Germinal center (tissue), 1 donor: ENCODE data around the gene GAB3.
"Not testable (repeated sequence)": the region's sequence is repeated elsewhere in the genome, so short reads cannot be mapped to it uniquely, and the experiment has no call there.

Experiments used
- DNase-seq: peaks from one replicate; pipeline ENCODE4 v3.0.0; 2012; ENCODE audit warnings: mixed read lengths, low spot score

Gene GAB3

GRCh38 chrX:154724993-154725756 lies 25.7 kb downstream of the GAB3 start:
- DNase-seq, result no peak

- no peak for DNase-seq
Measured at GRCh38 chrX:154721155-154721554, 29.7 kb downstream of the GAB3 start.

DNA sequence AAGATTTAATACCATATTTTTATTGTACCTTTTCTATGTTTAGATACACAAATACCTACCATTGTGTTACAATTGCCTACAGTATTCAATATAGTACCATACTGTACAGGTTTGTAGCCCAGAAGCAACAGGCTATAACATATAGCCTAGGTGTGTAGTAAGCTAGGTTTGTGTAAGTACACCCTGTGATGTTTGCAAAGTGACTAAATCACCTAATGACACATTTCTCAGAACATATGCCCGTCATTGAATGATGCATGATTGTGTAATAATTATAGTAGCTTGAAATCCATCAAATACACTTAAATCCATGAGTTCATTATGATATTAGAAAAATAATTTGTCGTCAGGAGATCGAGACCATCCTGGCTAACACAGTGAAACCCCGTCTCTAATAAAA lies 30.8 kb downstream of the GAB3 start:
- no peak for DNase-seq

DNA sequence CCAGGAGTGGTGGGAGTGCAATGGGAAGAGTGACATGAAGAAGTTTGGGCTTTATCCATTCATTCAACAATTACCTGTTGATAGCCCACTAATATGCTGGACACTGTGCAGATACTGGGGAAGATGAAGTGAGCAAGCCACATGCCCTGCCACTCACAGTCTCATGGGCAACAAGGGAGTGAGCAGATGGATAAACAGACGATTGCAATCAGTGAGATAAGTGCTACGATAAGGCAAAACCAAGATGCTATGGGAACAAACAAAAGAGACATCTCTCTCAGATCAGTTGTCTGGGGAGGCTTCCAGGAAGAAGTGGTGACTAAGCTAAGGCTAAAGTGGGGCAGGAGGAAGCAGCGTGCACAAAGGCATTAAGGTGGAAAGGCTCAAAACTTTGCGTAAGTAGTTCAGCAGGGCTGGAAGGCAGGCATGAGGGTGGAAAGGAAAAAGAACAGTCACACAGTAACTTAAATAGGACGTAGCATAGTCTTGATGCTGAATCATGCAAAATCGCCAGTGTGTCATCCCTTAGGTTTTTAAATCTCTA lies 31.7 kb downstream of the GAB3 start:
- no peak for DNase-seq

- peak; percentile 13 for DNase-seq
Measured at GRCh38 chrX:154718616-154719015, 32.3 kb downstream of the GAB3 start.

- no peak for DNase-seq
Measured at GRCh38 chrX:154717824-154718223, 33.1 kb downstream of the GAB3 start.

DNA sequence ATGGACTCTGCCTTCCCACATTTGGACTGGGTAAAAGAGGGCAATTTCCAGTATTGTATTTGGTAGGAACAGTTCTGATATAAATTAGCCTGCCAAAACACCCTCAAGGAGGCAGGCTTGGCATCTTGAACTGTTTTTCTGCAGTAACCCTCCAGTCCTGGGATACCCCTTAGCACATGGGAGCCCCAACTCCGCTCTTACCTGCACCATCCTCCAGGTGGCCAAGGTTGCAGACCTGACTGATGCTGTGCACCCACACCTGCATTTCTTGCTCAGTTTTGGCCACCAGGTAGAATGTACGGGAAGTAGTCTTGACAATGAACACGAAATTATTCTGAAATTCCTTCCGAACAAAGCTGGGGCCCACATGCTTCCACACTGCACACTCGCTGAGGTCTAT lies 35.1 kb downstream of the GAB3 start:
- DNase-seq, result no peak

- peak; percentile 51 for DNase-seq
Measured at GRCh38 chrX:154714925-154715324, 36.0 kb downstream of the GAB3 start.

GRCh38 chrX:154712781-154713740 lies 37.8 kb downstream of the GAB3 start:
- no peak for DNase-seq

DNA sequence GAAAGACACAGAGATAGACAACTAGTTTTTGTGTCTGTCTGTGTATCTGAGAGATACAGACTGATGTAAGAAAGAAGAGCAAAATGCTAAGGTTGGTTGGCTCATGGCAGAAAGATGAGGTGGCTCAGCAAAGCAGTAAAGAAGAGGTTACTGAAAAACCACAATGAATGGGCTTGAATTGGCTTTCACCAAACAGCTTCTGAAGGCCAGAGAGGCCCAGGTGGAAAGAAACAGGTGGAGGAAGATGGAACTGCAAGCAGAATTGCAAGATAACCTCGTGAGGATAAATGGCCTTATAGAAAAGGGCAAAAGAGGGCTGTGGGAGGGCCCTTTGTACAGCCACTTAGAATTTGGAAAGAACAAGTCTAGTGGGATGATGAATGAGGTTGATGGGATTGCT lies 39.6 kb downstream of the GAB3 start:
- no peak for DNase-seq

DNA sequence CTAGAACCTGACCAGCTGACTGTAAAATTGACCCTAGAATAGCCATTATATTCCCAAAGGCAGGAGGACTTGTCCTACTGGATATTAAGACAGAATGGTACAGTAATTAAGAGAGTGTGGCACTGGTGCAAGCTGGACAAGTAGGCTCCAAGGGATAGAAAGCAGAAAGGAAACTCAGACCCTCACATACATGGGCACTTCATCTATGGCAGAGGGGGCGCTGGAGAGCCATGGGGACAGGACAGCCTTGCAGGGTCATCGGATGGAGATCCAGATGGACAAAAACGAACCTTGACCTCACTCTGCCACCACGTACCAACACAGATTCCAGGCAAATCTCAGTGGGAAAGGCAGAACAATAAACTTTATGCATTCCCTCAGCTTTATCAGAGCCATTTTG lies 40.6 kb downstream of the GAB3 start:
- DNase-seq, result no peak

GRCh38 chrX:154698630-154699248 lies 52.1 kb downstream of the GAB3 start:
- no peak for DNase-seq

DNA sequence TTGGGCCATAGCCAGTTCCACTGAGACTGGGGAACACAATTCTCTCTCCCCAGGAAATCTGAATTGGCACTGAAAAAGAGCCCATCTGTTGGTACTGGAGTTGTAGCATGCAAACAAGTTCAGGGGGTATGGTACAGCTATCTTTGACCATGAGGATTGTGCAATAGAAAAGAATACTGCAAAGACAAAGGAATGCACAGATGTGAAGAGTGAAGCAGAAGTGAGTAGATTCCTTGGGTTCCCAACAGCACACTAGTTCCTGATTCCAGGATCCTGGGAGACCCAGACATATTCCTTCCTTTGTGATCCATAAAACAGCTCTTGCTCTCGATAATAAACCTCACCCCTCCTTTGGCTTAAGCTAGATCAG lies 54.2 kb downstream of the GAB3 start:
- no peak for DNase-seq

DNA sequence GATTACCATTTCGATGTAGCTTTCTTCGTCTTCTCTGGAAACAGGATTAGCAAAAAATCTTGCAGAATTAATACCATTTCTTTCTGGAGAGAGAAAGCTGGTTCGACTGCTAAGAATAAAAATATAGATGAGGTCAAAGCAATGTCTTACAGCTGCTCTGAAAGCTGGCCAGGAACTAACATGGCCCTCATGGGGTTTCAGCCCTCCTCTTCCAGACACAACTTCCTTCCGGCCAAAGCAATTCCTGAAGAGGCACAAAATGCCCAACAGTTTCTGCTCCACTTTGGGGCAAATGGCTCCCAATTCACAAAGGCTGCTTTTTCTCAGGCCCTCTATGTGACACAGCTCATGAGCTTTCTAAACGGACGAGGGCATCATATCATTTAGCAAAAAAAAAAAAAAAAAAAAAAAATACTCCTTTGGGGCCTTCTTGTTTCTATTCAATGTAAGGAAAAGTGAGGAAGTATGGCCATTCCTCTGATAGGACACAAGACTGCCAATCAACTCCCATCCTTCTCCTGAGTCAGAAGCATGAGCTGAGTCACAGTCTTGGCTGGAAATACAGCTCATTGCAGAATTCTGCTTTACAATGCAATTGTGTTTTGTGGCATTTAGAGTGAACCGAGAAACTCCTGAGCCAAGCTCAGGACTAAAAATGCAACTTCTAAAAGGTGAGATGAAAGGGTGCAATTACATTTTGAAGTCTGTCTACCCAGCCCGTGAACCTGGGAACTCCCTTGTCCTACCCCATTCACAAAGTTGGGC lies 54.8 kb downstream of the GAB3 start:
- DNase-seq, result no peak

GRCh38 chrX:154693394-154693793 lies 57.5 kb downstream of the GAB3 start:
- no peak for DNase-seq

DNA sequence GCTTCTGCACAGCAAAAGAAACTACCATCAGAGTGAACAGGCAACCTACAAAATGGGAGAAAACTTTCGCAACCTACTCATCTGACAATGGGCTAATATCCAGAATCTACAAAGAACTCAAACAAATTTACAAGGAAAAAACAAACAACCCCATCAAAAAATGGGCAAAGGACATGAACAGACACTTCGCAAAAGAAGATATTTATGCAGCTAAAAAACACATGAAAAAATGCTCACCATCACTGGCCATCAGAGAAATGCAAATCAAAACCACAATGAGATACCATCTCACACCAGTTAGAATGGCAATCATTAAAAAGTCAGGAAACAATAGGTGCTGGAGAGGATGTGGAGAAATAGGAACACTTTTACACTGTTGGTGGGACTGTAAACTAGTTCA lies 60.4 kb downstream of the GAB3 start:
- not testable (repeated sequence) for DNase-seq

- DNase-seq, result not testable (repeated sequence)
Measured at GRCh38 chrX:154672084-154672483, 78.8 kb downstream of the GAB3 start.

DNA sequence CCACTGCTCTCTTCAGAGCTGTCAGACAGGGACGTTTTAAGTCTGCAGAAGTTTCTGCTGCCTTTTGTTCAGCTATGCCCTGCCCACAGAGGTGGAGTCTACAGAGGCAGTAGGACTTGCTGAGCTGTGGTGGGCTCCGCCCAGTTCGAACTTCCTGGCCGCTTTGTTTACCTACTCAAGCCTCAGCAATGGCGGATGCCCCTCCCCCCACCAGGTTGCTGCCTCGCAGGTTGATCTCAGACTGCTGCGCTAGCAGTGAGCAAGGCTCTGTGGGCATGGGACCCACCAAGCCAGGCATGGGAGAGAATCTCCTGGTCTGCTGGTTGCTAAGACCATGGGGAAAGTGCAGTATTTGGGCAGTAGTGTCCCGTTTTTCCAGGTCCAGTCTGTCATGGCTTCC lies 80.0 kb downstream of the GAB3 start:
- DNase-seq, result not testable (repeated sequence)

DNA sequence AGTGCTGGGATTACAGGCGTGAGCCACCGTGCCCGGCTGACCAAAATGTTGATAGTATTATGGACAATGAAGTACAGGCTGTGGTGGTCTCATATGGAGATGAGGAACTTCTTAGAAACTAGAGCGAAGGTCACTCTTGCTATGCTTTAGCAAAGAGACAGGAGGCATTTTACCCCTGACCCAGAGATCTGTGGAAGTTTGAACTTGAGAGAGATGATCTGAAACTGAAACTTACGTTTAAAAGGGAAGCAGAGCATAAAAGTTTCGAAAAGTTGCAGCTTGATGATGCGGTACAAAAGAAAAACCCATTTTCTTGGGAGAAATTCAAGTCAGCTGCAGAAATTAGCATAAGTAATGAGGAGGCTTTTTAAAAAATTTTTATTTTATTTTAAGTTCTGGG lies 89.0 kb downstream of the GAB3 start:
- no peak for DNase-seq

DNA sequence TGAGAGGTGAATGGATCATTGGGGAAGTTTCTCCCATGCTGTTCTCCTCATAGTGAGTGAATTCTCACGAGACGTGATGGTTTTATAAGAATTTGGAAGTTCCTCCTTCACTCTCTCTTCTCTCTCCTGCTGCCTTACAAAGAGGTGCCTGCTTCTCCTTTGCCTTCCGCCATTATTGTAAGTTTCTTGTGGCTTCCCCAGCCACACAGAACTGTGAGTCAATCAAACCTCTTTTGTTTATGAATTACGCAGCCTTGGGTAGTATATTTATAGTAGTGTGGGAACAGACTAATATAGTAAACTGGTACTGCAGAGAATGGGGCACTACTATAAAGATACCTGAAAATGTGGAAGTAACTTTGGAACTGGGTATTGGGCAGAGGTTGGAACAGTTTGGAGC lies 89.7 kb downstream of the GAB3 start:
- no peak for DNase-seq

DNA sequence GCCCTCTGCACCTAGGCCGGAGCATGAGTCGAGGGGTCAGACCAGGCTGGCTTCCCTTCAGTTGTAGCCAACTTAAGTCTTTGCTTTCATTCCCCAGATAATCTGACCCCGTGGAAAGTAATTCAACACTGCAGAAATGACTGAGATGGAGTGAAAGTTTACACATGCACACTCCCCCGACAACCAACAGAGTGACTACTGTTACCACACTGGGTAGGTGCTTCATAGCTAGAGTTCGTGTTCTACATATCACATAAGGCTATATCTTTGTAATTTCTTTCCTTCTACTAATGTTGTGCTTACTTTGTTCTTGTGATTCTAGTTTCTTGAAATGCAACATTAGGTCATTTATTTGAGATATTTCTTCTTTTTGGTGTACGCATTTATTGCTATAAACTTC lies 90.3 kb downstream of the GAB3 start:
- DNase-seq, result no peak

DNA sequence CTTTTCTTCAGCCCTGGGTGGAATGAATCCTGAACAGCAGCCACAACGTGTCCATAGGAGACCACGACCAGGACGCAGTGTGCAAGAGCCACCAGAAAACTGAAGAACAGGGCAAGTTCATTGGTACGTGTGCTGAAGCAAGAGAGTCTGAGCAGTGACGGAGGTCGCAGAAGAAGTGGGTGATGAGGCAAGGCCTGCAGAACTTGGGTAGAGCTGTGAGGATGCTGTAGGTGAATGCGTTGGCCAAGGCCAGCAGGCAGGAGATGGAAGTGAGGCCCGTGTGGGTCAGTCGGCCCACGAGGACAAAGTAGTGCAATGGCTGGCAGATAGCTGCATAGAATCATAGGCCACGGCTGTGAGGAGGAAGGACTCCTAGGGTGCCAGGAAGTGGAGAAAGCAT lies 91.9 kb downstream of the GAB3 start:
- DNase-seq, result no peak
